Osteoblast (primary cell): Measurements from ENCODE around the gene ADCY2. TPM values are rescaled to one million over a fixed set of nuclear protein-coding genes. Genes with fewer than 3 reads are reported as not detected.

Experiments
- DNase-seq: peaks from one replicate; pipeline ENCODE4 v3.0.0; 2011; ENCODE audit warnings: low spot score, mixed read lengths; ENCODE audit not compliant: insufficient read length; ENCODE audit errors: missing footprints
- H2AFZ ChIP-seq: 2 replicates; pipeline ENCODE4 v1.6.0; 2011; ENCODE audit warnings: mild to moderate bottlenecking, low read length
- H3K27ac ChIP-seq: 2 replicates; pipeline ENCODE4 v1.5.1; 2011; ENCODE audit warnings: mild to moderate bottlenecking, low read depth, low read length, moderate library complexity
- H3K27me3 ChIP-seq: 2 replicates; pipeline ENCODE4 v1.6.0; 2012; ENCODE audit warnings: mild to moderate bottlenecking, control low read depth, inconsistent platforms, low read length, moderate library complexity; ENCODE audit not compliant: insufficient read depth
- H3K36me3 ChIP-seq: 2 replicates; pipeline ENCODE4 v1.5.1; 2011; ENCODE audit warnings: mild to moderate bottlenecking, low read length, control low read depth, moderate library complexity; ENCODE audit not compliant: insufficient read depth
- H3K4me1 ChIP-seq: 2 replicates; pipeline ENCODE4 v1.5.1; 2011; ENCODE audit warnings: mild to moderate bottlenecking, low read length, control low read depth, moderate library complexity; ENCODE audit not compliant: insufficient read depth
- H3K4me2 ChIP-seq: 2 replicates; pipeline ENCODE4 v1.6.0; 2011; ENCODE audit warnings: mild to moderate bottlenecking, low read length; ENCODE audit not compliant: insufficient read depth
- H3K4me3 ChIP-seq: fragments of 200-600 bp; sonication (generic); 3 replicates; pipeline ENCODE4 v1.5.1; 2012; ENCODE audit warnings: mild to moderate bottlenecking, low read length, inconsistent platforms; ENCODE audit not compliant: insufficient read depth
- H3K79me2 ChIP-seq: 2 replicates; pipeline ENCODE4 v1.6.0; 2012; ENCODE audit warnings: mild to moderate bottlenecking, low read length, control low read depth, inconsistent platforms; ENCODE audit not compliant: insufficient read depth
- H3K9me3 ChIP-seq: 2 replicates; pipeline ENCODE4 v1.5.1; 2011; ENCODE audit warnings: low read depth, low read length, control low read depth
- H4K20me1 ChIP-seq: 2 replicates; pipeline ENCODE4 v1.6.0; 2012; ENCODE audit warnings: mild to moderate bottlenecking, low read length, control low read depth; ENCODE audit not compliant: insufficient read depth
- total RNA-seq: library from RNA; depleted of rRNA; stranded (reverse); fragments of >200 nt; gene quantifications from 2 replicates; pipeline ENCODE4 v1.2.3, GENCODE V29; 2012
- TF ChIP-seq, protein P1 (sequence below): IDR thresholded peaks from 2 replicates; pipeline ENCODE4 v1.5.1; 2011; ENCODE audit warnings: mild to moderate bottlenecking, low read depth, low read length, moderate library complexity; ENCODE audit errors: extremely low read depth

Gene ADCY2
- total RNA-seq, 1 donor = under 0.01 TPM

DNA sequence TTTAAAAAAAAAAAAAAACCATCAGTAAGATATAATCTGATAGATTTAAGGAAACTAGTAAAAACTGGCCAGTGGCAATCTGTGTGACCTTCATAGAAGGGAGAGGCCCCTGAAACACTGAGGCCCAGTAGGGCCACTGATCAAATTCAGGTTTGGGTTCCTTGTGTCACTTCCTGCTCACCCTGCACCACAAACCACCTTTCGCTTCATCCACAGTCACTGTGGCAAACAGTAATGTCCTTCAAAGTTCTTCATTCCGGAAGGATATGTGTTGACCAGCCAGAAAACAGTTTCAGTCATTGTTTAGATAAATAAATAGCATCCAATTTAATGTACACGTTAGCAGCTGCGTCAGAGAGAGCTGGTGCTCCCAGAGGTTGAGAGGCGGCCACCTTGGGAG is 232.9 kb downstream of the ADCY2 start:
- no peaks in the 10 kb centered on the region for H3K79me2 ChIP-seq
- TF ChIP-seq, protein P1, sequence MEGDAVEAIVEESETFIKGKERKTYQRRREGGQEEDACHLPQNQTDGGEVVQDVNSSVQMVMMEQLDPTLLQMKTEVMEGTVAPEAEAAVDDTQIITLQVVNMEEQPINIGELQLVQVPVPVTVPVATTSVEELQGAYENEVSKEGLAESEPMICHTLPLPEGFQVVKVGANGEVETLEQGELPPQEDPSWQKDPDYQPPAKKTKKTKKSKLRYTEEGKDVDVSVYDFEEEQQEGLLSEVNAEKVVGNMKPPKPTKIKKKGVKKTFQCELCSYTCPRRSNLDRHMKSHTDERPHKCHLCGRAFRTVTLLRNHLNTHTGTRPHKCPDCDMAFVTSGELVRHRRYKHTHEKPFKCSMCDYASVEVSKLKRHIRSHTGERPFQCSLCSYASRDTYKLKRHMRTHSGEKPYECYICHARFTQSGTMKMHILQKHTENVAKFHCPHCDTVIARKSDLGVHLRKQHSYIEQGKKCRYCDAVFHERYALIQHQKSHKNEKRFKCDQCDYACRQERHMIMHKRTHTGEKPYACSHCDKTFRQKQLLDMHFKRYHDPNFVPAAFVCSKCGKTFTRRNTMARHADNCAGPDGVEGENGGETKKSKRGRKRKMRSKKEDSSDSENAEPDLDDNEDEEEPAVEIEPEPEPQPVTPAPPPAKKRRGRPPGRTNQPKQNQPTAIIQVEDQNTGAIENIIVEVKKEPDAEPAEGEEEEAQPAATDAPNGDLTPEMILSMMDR = no peak
- no peaks in the 10 kb centered on the region for H3K9me3 ChIP-seq
- H3K4me1 ChIP-seq = no peaks in the 10 kb centered on the region
- H4K20me1 ChIP-seq = no peaks in the 10 kb centered on the region
- DNase-seq = no peak
- H2AFZ ChIP-seq = no peak overlapping the region
- no peak overlapping the region for H3K27ac ChIP-seq
- no peak overlapping the region for H3K4me3 ChIP-seq
- H3K36me3 ChIP-seq = no peaks in the 10 kb centered on the region
- no peak overlapping the region for H3K4me2 ChIP-seq
- no peaks in the 10 kb centered on the region for H3K27me3 ChIP-seq

- no peaks in the 10 kb centered on the region for H4K20me1 ChIP-seq
- H3K79me2 ChIP-seq = no peaks in the 10 kb centered on the region
- no peaks in the 10 kb centered on the region for H3K27me3 ChIP-seq
- H3K4me1 ChIP-seq = no peaks in the 10 kb centered on the region
- H3K36me3 ChIP-seq = no peaks in the 10 kb centered on the region
- no peak overlapping the region for H3K27ac ChIP-seq
- TF ChIP-seq, protein P1 = no peak
- no peak for DNase-seq
- H2AFZ ChIP-seq = no peak overlapping the region
- no peak overlapping the region for H3K4me2 ChIP-seq
- no peaks in the 10 kb centered on the region for H3K9me3 ChIP-seq
- H3K4me3 ChIP-seq = no peak overlapping the region
These were observed 233.6 kb downstream of the ADCY2 start for GRCh38 chr5:7629561-7629960.

GRCh38 chr5:7634837-7635236 is 238.9 kb downstream of the ADCY2 start:
- peaks cover 4% of the 10 kb centered on the region for H3K9me3 ChIP-seq
- no peaks in the 10 kb centered on the region for H3K36me3 ChIP-seq
- no peak overlapping the region for H2AFZ ChIP-seq
- no peaks in the 10 kb centered on the region for H3K27me3 ChIP-seq
- H3K4me1 ChIP-seq = no peaks in the 10 kb centered on the region
- H3K27ac ChIP-seq = no peak overlapping the region
- no peaks in the 10 kb centered on the region for H3K79me2 ChIP-seq
- no peak for DNase-seq
- H3K4me3 ChIP-seq = no peak overlapping the region
- TF ChIP-seq, protein P1 = no peak
- no peaks in the 10 kb centered on the region for H4K20me1 ChIP-seq
- no peak overlapping the region for H3K4me2 ChIP-seq

DNA sequence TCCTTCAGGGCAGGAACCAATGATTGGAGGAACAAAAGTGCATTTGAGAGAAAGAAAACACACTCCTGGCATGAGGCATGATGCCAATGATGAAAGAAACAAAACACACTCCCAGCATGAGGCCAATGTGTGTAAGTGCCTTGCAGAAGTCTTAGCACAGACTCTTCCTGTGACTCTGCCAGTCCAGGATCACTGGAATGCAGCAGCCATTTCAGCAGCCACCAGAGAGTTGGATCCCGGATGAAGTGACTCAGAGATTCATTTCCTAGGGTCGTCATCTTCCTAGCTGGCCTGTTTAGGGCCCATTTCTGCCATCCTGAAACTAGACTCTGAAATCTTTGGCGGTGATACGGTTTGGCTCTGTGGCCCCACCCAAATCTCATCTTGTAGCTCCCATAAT is 242.5 kb downstream of the ADCY2 start:
- Histone ChIP-seq H3K4me3 (no peak overlapping the region), H2AFZ (no peak overlapping the region)

More for the DNA sequence above, 242.5 kb downstream of the ADCY2 start:
- Histone ChIP-seq H3K36me3 (no peaks in the 10 kb centered on the region), H3K4me2 (no peak overlapping the region), H3K9me3 (peaks cover 4% of the 10 kb centered on the region), H3K79me2 (no peaks in the 10 kb centered on the region), H3K4me1 (no peaks in the 10 kb centered on the region), H3K27me3 (no peaks in the 10 kb centered on the region), H3K27ac (no peak overlapping the region), H4K20me1 (no peaks in the 10 kb centered on the region)
- TF ChIP-seq, protein P1 = no peak
- no peak for DNase-seq
